IPS-15b (cell line): ENCODE measurements around the gene KITLG.

ENCODE experiments used
- H3K27me3 ChIP-seq: one replicate; pipeline ENCODE4 v1.6.1; 2013; ENCODE audit warnings: low read length; ENCODE audit not compliant: control insufficient read depth, insufficient read depth
- H3K36me3 ChIP-seq: one replicate; pipeline ENCODE4 v1.6.1; 2013; ENCODE audit warnings: low read length; ENCODE audit not compliant: control insufficient read depth, insufficient read depth
- H3K4me1 ChIP-seq: one replicate; pipeline ENCODE4 v1.6.1; 2013; ENCODE audit warnings: mild to moderate bottlenecking, low read length; ENCODE audit not compliant: control insufficient read depth, insufficient read depth
- H3K4me3 ChIP-seq: one replicate; pipeline ENCODE4 v1.5.1; 2013; ENCODE audit warnings: low read depth, low read length
- H3K9ac ChIP-seq: one replicate; pipeline ENCODE4 v1.6.1; 2013; ENCODE audit warnings: low read depth, mild to moderate bottlenecking, low read length
- H3K9me3 ChIP-seq: one replicate; pipeline ENCODE4 v1.6.1; 2013; ENCODE audit warnings: mild to moderate bottlenecking, low read length; ENCODE audit not compliant: control insufficient read depth, insufficient read depth

The KITLG gene

GRCh38 chr12:88574278-88574677 is 6.0 kb downstream of the KITLG start:
- H3K4me3 ChIP-seq: no peak overlapping the region
- H3K9me3 ChIP-seq: no peaks in the 10 kb centered on the region
- H3K4me1 ChIP-seq: peaks cover 17% of the 10 kb centered on the region
- H3K27me3 ChIP-seq: peaks cover 4% of the 10 kb centered on the region
- no peak overlapping the region for H3K9ac ChIP-seq
- H3K36me3 ChIP-seq: no peaks in the 10 kb centered on the region

GRCh38 chr12:88573583-88573982 is 6.7 kb downstream of the KITLG start:
- no peak overlapping the region for H3K4me3 ChIP-seq
- peaks cover 20% of the 10 kb centered on the region for H3K4me1 ChIP-seq
- no peaks in the 10 kb centered on the region for H3K36me3 ChIP-seq

GRCh38 chr12:88572781-88573549 is 7.3 kb downstream of the KITLG start:
- peaks cover 20% of the 10 kb centered on the region for H3K4me1 ChIP-seq
- H3K4me3 ChIP-seq: no peak overlapping the region
- H3K36me3 ChIP-seq: no peaks in the 10 kb centered on the region
- H3K9me3 ChIP-seq: no peaks in the 10 kb centered on the region
- no peaks in the 10 kb centered on the region for H3K27me3 ChIP-seq
- H3K9ac ChIP-seq: no peak overlapping the region

More at GRCh38 chr12:88573583-88573982, 6.7 kb downstream of the KITLG start:
- H3K27me3 ChIP-seq: peaks cover 3% of the 10 kb centered on the region
- no peaks in the 10 kb centered on the region for H3K9me3 ChIP-seq
- no peak overlapping the region for H3K9ac ChIP-seq

GRCh38 chr12:88571543-88571942 is 8.7 kb downstream of the KITLG start:
- Histone ChIP-seq H3K36me3 (no peaks in the 10 kb centered on the region), H3K4me1 (peaks cover 15% of the 10 kb centered on the region), H3K9me3 (no peaks in the 10 kb centered on the region)

GRCh38 chr12:88570103-88570502 is 10.2 kb downstream of the KITLG start:
- Histone ChIP-seq H3K4me1 (peaks cover 14% of the 10 kb centered on the region), H3K36me3 (no peaks in the 10 kb centered on the region), H3K27me3 (no peaks in the 10 kb centered on the region), H3K9ac (no peak overlapping the region), H3K9me3 (no peaks in the 10 kb centered on the region), H3K4me3 (no peak overlapping the region)

More at GRCh38 chr12:88571543-88571942, 8.7 kb downstream of the KITLG start:
- Histone ChIP-seq H3K9ac (no peak overlapping the region), H3K4me3 (no peak overlapping the region), H3K27me3 (no peaks in the 10 kb centered on the region)

GRCh38 chr12:88566430-88566829 is 13.8 kb downstream of the KITLG start:
- H3K27me3 ChIP-seq: no peaks in the 10 kb centered on the region
- H3K4me1 ChIP-seq: peaks cover 5% of the 10 kb centered on the region

GRCh38 chr12:88562846-88563582 is 17.3 kb downstream of the KITLG start:
- no peaks in the 10 kb centered on the region for H3K36me3 ChIP-seq
- H3K27me3 ChIP-seq: no peaks in the 10 kb centered on the region
- H3K4me1 ChIP-seq: peaks cover 2% of the 10 kb centered on the region
- H3K9me3 ChIP-seq: no peaks in the 10 kb centered on the region
- H3K4me3 ChIP-seq: no peak overlapping the region
- no peak overlapping the region for H3K9ac ChIP-seq

More at GRCh38 chr12:88566430-88566829, 13.8 kb downstream of the KITLG start:
- no peak overlapping the region for H3K9ac ChIP-seq
- no peak overlapping the region for H3K4me3 ChIP-seq
- no peaks in the 10 kb centered on the region for H3K9me3 ChIP-seq
- no peaks in the 10 kb centered on the region for H3K36me3 ChIP-seq

GRCh38 chr12:88562151-88562550 is 18.1 kb downstream of the KITLG start:
- peaks cover 2% of the 10 kb centered on the region for H3K4me1 ChIP-seq
- no peaks in the 10 kb centered on the region for H3K27me3 ChIP-seq
- H3K9me3 ChIP-seq: no peaks in the 10 kb centered on the region
- no peak overlapping the region for H3K9ac ChIP-seq
- no peaks in the 10 kb centered on the region for H3K36me3 ChIP-seq
- H3K4me3 ChIP-seq: no peak overlapping the region

- Histone ChIP-seq H3K9me3 (no peaks in the 10 kb centered on the region), H3K27me3 (no peaks in the 10 kb centered on the region), H3K4me3 (no peak overlapping the region), H3K9ac (no peak overlapping the region), H3K36me3 (no peaks in the 10 kb centered on the region), H3K4me1 (no peaks in the 10 kb centered on the region)
Measured at GRCh38 chr12:88559772-88560171, 20.5 kb downstream of the KITLG start.

GRCh38 chr12:88559199-88559598 is 21.1 kb downstream of the KITLG start:
- no peaks in the 10 kb centered on the region for H3K27me3 ChIP-seq
- H3K4me1 ChIP-seq: no peaks in the 10 kb centered on the region
- H3K9ac ChIP-seq: peak overlapping the region; percentile 29
- no peak overlapping the region for H3K4me3 ChIP-seq
- H3K9me3 ChIP-seq: no peaks in the 10 kb centered on the region
- no peaks in the 10 kb centered on the region for H3K36me3 ChIP-seq

GRCh38 chr12:88558340-88558867 is 21.9 kb downstream of the KITLG start:
- Histone ChIP-seq H3K4me1 (no peaks in the 10 kb centered on the region), H3K9me3 (no peaks in the 10 kb centered on the region), H3K27me3 (no peaks in the 10 kb centered on the region), H3K36me3 (no peaks in the 10 kb centered on the region), H3K4me3 (no peak overlapping the region), H3K9ac (no peak overlapping the region)
